ENCODE data around the gene TMEM115.
"Not testable (repeated sequence)": the region's sequence is repeated elsewhere in the genome, so short reads cannot be mapped to it uniquely, and the experiment has no call there.

TMEM115 gene

GRCh38 chr3:50314342-50314741 is 45.0 kb downstream of the TMEM115 start:
- no peak for DNase-seq

- DNase-seq = not testable (repeated sequence)
Observed at GRCh38 chr3:50312041-50312440, 47.3 kb downstream of the TMEM115 start.
